H1 (cell line): ENCODE data around the gene NELFB. TPM values are rescaled to one million over a fixed set of nuclear protein-coding genes. Genes with fewer than 3 reads are reported as not detected.
A peak's percentile ranks its signal among the peaks of the same experiment; 100 is the strongest.

ENCODE experiments used
- CTCF ChIA-PET: fragments of 300-600 bp; sonication (Branson Sonifier 250); formaldehyde crosslinking; loops from one replicate; lab custom pipeline; 2021; ENCODE audit not compliant: partially characterized antibody; lab: Charles Lee
- POLR2A ChIA-PET: fragments of 300-600 bp; sonication (Branson Sonifier 250); formaldehyde crosslinking; loops from one replicate; lab custom pipeline; 2021; ENCODE audit warnings: inconsistent platforms; ENCODE audit not compliant: partially characterized antibody; lab: Charles Lee
- DNase-seq, 2 experiments: peaks; one replicate each; pipeline versions ENCODE4 v3.0.0 to v3.0.0-alpha.2; 2010 to 2022; ENCODE audit warnings: low spot score in 2 of 2, low read depth in 1 of 2, mixed read lengths in 1 of 2
- FAIRE-seq: peaks from 2 replicates; lab custom pipeline; 2011; peaks lifted over from hg19 to GRCh38; lab: Jason Lieb, UNC
- H2AFZ ChIP-seq: 2 replicates; pipeline ENCODE4 v1.8.1; 2012; ENCODE audit warnings: low read length, inconsistent platforms
- H2AK5ac ChIP-seq: 2 replicates; pipeline ENCODE4 v1.6.1; 2013; ENCODE audit warnings: low read depth, low read length
- H2BK120ac ChIP-seq: replicated peaks from 2 replicates; pipeline ENCODE3; 2013; ENCODE audit warnings: low read depth, low read length, inconsistent platforms
- H2BK12ac ChIP-seq: 2 replicates; pipeline ENCODE4 v1.6.1; 2013; ENCODE audit warnings: low read depth, low read length
- H2BK15ac ChIP-seq: 2 replicates; pipeline ENCODE4 v1.6.1; 2013; ENCODE audit warnings: low read length
- H2BK20ac ChIP-seq: 2 replicates; pipeline ENCODE4 v1.6.1; 2013; ENCODE audit warnings: low read length
- H2BK5ac ChIP-seq: 2 replicates; pipeline ENCODE4 v1.6.1; 2013; ENCODE audit warnings: low read depth, low read length
- H3K14ac ChIP-seq: 2 replicates; pipeline ENCODE4 v1.6.1; 2013; ENCODE audit warnings: inconsistent platforms; ENCODE audit not compliant: insufficient read length
- H3K18ac ChIP-seq: 2 replicates; pipeline ENCODE4 v1.6.1; 2013; ENCODE audit warnings: low read length; ENCODE audit errors: extremely low read depth
- H3K23ac ChIP-seq: 2 replicates; pipeline ENCODE4 v1.6.1; 2013; ENCODE audit warnings: inconsistent platforms; ENCODE audit not compliant: insufficient read length
- H3K23me2 ChIP-seq: 2 replicates; pipeline ENCODE4 v1.6.1; 2013; ENCODE audit warnings: low read depth, low read length
- H3K27ac ChIP-seq: 2 replicates; pipeline ENCODE4 v1.6.1; 2011; ENCODE audit warnings: low read depth, low read length, inconsistent platforms
- H3K27me3 ChIP-seq, 4 experiments: replicated peaks in 1 of 4; 1 replicate in 1 of 4; 2 replicates in 3 of 4; pipeline versions ENCODE4 v1.6.1 to v1.8.1; 2011 to 2013; ENCODE audit warnings: low read length in 3 of 4, mild to moderate bottlenecking in 3 of 4, inconsistent platforms in 2 of 4, mixed read lengths in 2 of 4, moderate library complexity in 1 of 4; ENCODE audit not compliant: control insufficient read depth in 3 of 4, insufficient read depth in 3 of 4; ENCODE audit errors: extremely low read depth in 1 of 4
- H3K36me3 ChIP-seq, 4 experiments: 2 replicates each; pipeline versions ENCODE4 v1.6.1 to v1.8.1; 2011 to 2013; ENCODE audit warnings: mild to moderate bottlenecking in 4 of 4, low read length in 3 of 4, moderate library complexity in 2 of 4, control low read depth in 1 of 4, inconsistent platforms in 1 of 4; ENCODE audit not compliant: insufficient read depth in 4 of 4, control insufficient read depth in 2 of 4
- H3K4ac ChIP-seq: replicated peaks from 2 replicates; pipeline ENCODE3; 2013; ENCODE audit warnings: low read length, low read depth, mixed read lengths, inconsistent platforms; ENCODE audit not compliant: insufficient read length
- H3K4me1 ChIP-seq, 4 experiments: replicated peaks in 1 of 4; 1 replicate in 1 of 4; 2 replicates in 3 of 4; pipeline versions ENCODE4 v1.6.1 to v1.8.1; 2011 to 2013; ENCODE audit warnings: low read length in 3 of 4, inconsistent platforms in 2 of 4, mixed read lengths in 1 of 4; ENCODE audit not compliant: insufficient read depth in 4 of 4, control insufficient read depth in 3 of 4
- H3K4me2 ChIP-seq, 2 experiments: 2 replicates each; pipeline versions ENCODE4 v1.6.1 to v1.8.1; 2011 to 2013; ENCODE audit warnings: low read depth in 2 of 2, low read length in 2 of 2, control low read depth in 1 of 2, inconsistent platforms in 1 of 2, mild to moderate bottlenecking in 1 of 2; ENCODE audit not compliant: insufficient read depth in 1 of 2
- H3K4me3 ChIP-seq, 4 experiments: fragments of 200-600, 300-600 bp in 1 of 4; sonication (generic), shearing (Covaris generic), sonication (Bioruptor Twin) in 1 of 4; 2 replicates each; pipeline versions ENCODE4 v1.5.1 to v1.8.1; 2011 to 2016; ENCODE audit warnings: low read length in 4 of 4, low read depth in 3 of 4, control low read depth in 2 of 4, inconsistent platforms in 2 of 4, mild to moderate bottlenecking in 2 of 4, mixed read lengths in 1 of 4, moderate library complexity in 1 of 4; ENCODE audit not compliant: insufficient read depth in 2 of 4; ENCODE audit errors: extremely low read depth in 1 of 4
- H3K56ac ChIP-seq: replicated peaks from 2 replicates; pipeline ENCODE3; 2013; ENCODE audit warnings: low read depth, mild to moderate bottlenecking, mixed read lengths, low read length, inconsistent platforms; ENCODE audit not compliant: insufficient read length
- H3K79me1 ChIP-seq: 2 replicates; pipeline ENCODE4 v1.6.1; 2013; ENCODE audit warnings: low read depth, low read length, control low read depth
- H3K79me2 ChIP-seq, 2 experiments: 2 replicates each; pipeline versions ENCODE4 v1.6.1 to v1.8.1; 2012 to 2013; ENCODE audit warnings: low read length in 2 of 2, mild to moderate bottlenecking in 2 of 2, inconsistent platforms in 1 of 2; ENCODE audit not compliant: insufficient read depth in 2 of 2, control insufficient read depth in 1 of 2
- H3K9ac ChIP-seq, 4 experiments: replicated peaks in 1 of 4; 1 replicate in 1 of 4; 2 replicates in 3 of 4; pipeline versions ENCODE4 v1.6.1 to v1.8.1; 2011 to 2013; ENCODE audit warnings: low read depth in 3 of 4, low read length in 3 of 4, control low read depth in 2 of 4, mild to moderate bottlenecking in 2 of 4, moderate library complexity in 2 of 4, inconsistent platforms in 1 of 4; ENCODE audit errors: extremely low read depth in 1 of 4
- H3K9me3 ChIP-seq, 2 experiments: 2 replicates each; pipeline versions ENCODE4 v1.6.1 to v1.8.1; 2012 to 2013; ENCODE audit warnings: mild to moderate bottlenecking in 2 of 2, moderate library complexity in 2 of 2, control low read depth in 1 of 2, inconsistent platforms in 1 of 2, low read depth in 1 of 2, low read length in 1 of 2, mixed read lengths in 1 of 2; ENCODE audit not compliant: insufficient read depth in 2 of 2
- H4K20me1 ChIP-seq, 2 experiments: replicated peaks in 1 of 2; 2 replicates each; pipeline versions ENCODE3 to v1.8.1; 2011 to 2013; ENCODE audit warnings: inconsistent platforms in 2 of 2, low read length in 2 of 2, mild to moderate bottlenecking in 1 of 2; ENCODE audit not compliant: insufficient read depth in 2 of 2, control insufficient read depth in 1 of 2
- H4K5ac ChIP-seq: 2 replicates; pipeline ENCODE4 v1.6.1; 2013; ENCODE audit warnings: low read length, low read depth, mixed read lengths, inconsistent platforms; ENCODE audit not compliant: insufficient read length
- H4K8ac ChIP-seq: 2 replicates; pipeline ENCODE4 v1.8.0; 2013; ENCODE audit warnings: mild to moderate bottlenecking, moderate library complexity, low read length, inconsistent platforms; ENCODE audit not compliant: insufficient read depth; ENCODE audit errors: extremely low read depth
- H4K91ac ChIP-seq: replicated peaks from 2 replicates; pipeline ENCODE3; 2013; ENCODE audit warnings: low read length, mixed read lengths, inconsistent platforms; ENCODE audit not compliant: insufficient read length
- CEBPB ChIP-seq: IDR thresholded peaks from 2 replicates; pipeline ENCODE4 v1.6.1; 2012; ENCODE audit warnings: low read depth, low read length
- MAX ChIP-seq: IDR thresholded peaks from 2 replicates; pipeline ENCODE4 v1.6.1; 2012; ENCODE audit warnings: inconsistent platforms
- WGBS, 2 experiments: shearing (Covaris generic) in 1 of 2; methylation state at CpG; one replicate each; pipeline versions ENCODE4 v1.1.6 to v1.1.7; 2013 to 2015; ENCODE audit warnings: low lambda C conversion rate in 2 of 2, mixed read lengths in 2 of 2, inconsistent platforms in 1 of 2, low coverage in 1 of 2, missing lambda C conversion rate in 1 of 2; ENCODE audit not compliant: insufficient replicate concordance in 2 of 2, insufficient coverage in 1 of 2, insufficient read length in 1 of 2; ENCODE audit errors: extremely low coverage in 1 of 2, missing lambda C conversion rate in 1 of 2; 5-methylcytosine and 5-hydroxymethylcytosine counted together
- polyA plus RNA-seq, 7 experiments: library from polyadenylated mRNA; depleted of rRNA in 3 of 7; stranded (reverse) in 5 of 7; unstranded in 2 of 7; fragments of >200 nt in 5 of 7; fragments of 200-250 nt in 2 of 7; gene quantifications; 1 replicate in 5 of 7; 2 replicates in 1 of 7; 4 replicates in 1 of 7; pipeline versions ENCODE4 v1.2.1 to v1.2.3, GENCODE V29; 2011 to 2013; ENCODE audit warnings: missing spikeins in 2 of 7, mixed read lengths in 2 of 7
- total RNA-seq: library from RNA; stranded (reverse); fragmentation: NEBNext Ultra II Directional; extraction: Animal tissue kit (Norgen Biotek cat#: 25700); gene quantifications from 2 replicates; pipeline ENCODE4 v1.2.1, GENCODE V29; 2021

The NELFB gene
- total and polyA plus RNA-seq, 2 of the 8 experiments (the other 6 are each of a cell fraction or from before 2014, with no cell fraction given) = 57.6 to 78.0 TPM

DNA sequence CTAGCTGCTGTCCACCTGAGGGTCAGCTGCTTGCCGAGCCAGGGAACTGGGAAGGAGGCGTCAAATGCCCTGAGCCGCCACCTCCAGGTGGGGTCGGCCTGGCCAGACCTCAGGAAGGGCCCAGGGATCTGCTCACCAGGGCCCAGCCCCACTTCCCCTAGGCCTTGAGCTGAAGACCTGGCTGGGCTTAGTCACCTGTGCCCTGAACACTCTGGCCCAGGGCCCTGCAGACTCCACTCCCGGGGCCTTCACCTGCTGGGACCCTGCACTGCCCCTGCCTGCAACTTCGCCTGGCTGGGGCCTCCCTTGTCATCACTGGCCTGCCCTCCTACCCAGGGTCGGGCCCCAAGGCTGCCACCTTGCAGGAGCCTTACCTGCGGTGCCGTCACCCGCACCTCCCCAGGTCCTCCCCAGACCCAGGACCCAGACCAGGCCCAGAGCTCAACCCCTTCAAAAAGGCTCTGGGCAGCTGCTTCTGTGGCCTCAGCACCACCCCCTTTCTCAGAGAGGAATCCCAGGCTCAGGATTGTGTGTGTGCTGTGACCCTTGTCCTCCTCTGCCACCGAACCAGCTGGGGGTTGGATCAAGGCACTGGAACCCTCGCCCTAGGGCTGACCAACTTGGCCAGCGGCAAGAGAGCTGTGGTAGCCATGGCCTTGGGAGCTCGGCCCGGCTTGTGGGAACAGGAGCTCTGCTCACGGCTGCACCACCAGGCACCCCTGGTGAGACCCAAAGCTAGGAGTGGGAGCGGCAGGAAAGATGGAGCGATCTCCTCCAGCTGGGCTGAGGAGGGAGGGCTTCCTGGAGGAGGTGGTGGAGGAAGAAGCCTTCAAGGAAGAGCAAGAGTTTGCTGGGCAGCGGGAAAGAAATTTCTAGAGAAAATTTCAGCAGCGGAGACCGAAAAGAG, 1.2 kb upstream of the NELFB start:
- Histone ChIP-seq H4K20me1 (peaks cover 0 to 5% of the 10 kb centered on the region in 2 experiments), H2BK5ac (peak overlapping the region; percentile 16; the same call in 1 of the 2 replicates), H2BK20ac (no peak overlapping the region), H3K14ac (no peak overlapping the region), H3K23me2 (peaks cover 14% of the 10 kb centered on the region; the same call in 1 of the 2 replicates), H2AK5ac (peak overlapping the region; percentile 39; the same call in 1 of the 2 replicates)
- POLR2A ChIA-PET = interaction anchor here (0.9 to 69.9 kb wide), 4 partner anchors 3 to 116 kb away, joined by 3 to 1462 read pairs (median 734); partner anchors contain the start of genes CYSRT1, NDOR1, NELFB and RNF208
- 0 out of 2 replicates have a peak, but pooled peaks have one; percentile 12 for TF ChIP-seq MAX
- TF ChIP-seq CEBPB = no peak
- TF ChIP-seq, all 59 proteins: peak for 1
- H3K4me1 ChIP-seq = peaks cover 0 to 21% (median 16%) of the 10 kb centered on the region in 4 experiments; a peak in 5 of 7 replicates
- peaks cover 0 to 7% (median 0%) of the 10 kb centered on the region in 4 experiments; a peak in 3 of 7 replicates for H3K27me3 ChIP-seq
- peak overlapping the region; percentile 68; the same call in 1 of the 2 replicates for H2BK12ac ChIP-seq
- no peak overlapping the region for H2BK15ac ChIP-seq
- no peak overlapping the region for H3K27ac ChIP-seq
- H3K79me1 ChIP-seq = peaks cover 9% of the 10 kb centered on the region
- H3K23ac ChIP-seq = no peak overlapping the region
- no peak overlapping the region for H2BK120ac ChIP-seq
- 81% methylated on average over 17 of the region's 21 CpGs; no CpG with 5 or more reads in 1 of the 2 experiments for WGBS, 2 experiments
- peak overlapping the region; percentile 75 for H3K4ac ChIP-seq
- peak overlapping the region; percentile 52 to 100 (median 88) for H3K4me3 ChIP-seq
- FAIRE-seq = no peak
- H2AFZ ChIP-seq = no peak overlapping the region
- H3K4me2 ChIP-seq = peak overlapping the region; percentile 90 to 100
- H3K79me2 ChIP-seq = peaks cover 0 to 13% of the 10 kb centered on the region in 2 experiments; a peak in 2 of 4 replicates
- H4K8ac ChIP-seq = peak overlapping the region; percentile 54; the same call in 1 of the 2 replicates
- DNase-seq = no peak
- CTCF ChIA-PET = interaction anchor here (0.6 to 2.5 kb wide), 20 partner anchors 9 to 225 kb away, joined by 3 to 28 read pairs (median 4); partner anchors contain the start of genes RNF224, SSNA1, TOR4A and TUBB4B
- no peak overlapping the region for H4K5ac ChIP-seq
- peak overlapping the region in 1 of 4 experiments; percentile 47; a peak in 1 of 7 replicates for H3K9ac ChIP-seq
- peak overlapping the region; percentile 48 for H3K18ac ChIP-seq
- no peaks in the 10 kb centered on the region for H3K9me3 ChIP-seq
- H3K36me3 ChIP-seq = peaks cover 1 to 13% (median 9%) of the 10 kb centered on the region in 4 experiments; a peak in 6 of 8 replicates
- H4K91ac ChIP-seq = peak overlapping the region; percentile 57
- no peak overlapping the region for H3K56ac ChIP-seq
